Erythroblast (primary cell): ENCODE data around the gene CRYGS.

Source experiments
- GATA1 ChIP-seq: IDR thresholded peaks from 2 replicates; pipeline ENCODE4 v1.6.1; 2011; ENCODE audit warnings: low read depth, mild to moderate bottlenecking, control low read depth, low read length, moderate library complexity
- POLR2A ChIP-seq: IDR thresholded peaks from 2 replicates; pipeline ENCODE4 v1.6.1; 2011; ENCODE audit warnings: mild to moderate bottlenecking, low read length

GRCh38 chr3:186520957-186521842 is 23.0 kb downstream of the CRYGS start:
- no peak for TF ChIP-seq POLR2A
- no peak for TF ChIP-seq GATA1
